ENCODE data around the gene TSPAN13. TPM values are rescaled to one million over a fixed set of nuclear protein-coding genes. Genes with fewer than 3 reads are reported as not detected.

Gene TSPAN13
- total and polyA plus RNA-seq, 7 donors = 4.8 to 16.2 (median 8.9) TPM

DNA sequence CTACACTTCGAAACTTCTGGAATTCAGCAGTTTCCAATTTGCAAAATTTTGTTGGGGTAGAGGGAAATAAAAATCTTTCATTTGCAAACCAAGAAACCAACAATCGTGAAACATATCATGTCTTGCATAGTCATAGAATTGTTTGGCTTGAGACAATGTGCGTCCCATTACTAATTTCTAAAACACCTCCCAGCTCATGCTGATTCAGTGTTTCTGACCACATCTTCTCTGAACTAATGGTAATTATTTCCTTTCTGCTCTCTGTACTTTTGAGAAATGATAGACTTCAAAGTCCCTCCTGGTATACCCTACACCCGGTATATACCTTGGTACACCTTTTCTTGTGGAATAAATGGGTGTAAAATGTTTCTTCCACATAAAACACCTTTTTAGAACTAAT is 41.8 kb upstream of the TSPAN13 start:
- H3K27ac ChIP-seq = no peak overlapping the region
- TF ChIP-seq, protein P1, sequence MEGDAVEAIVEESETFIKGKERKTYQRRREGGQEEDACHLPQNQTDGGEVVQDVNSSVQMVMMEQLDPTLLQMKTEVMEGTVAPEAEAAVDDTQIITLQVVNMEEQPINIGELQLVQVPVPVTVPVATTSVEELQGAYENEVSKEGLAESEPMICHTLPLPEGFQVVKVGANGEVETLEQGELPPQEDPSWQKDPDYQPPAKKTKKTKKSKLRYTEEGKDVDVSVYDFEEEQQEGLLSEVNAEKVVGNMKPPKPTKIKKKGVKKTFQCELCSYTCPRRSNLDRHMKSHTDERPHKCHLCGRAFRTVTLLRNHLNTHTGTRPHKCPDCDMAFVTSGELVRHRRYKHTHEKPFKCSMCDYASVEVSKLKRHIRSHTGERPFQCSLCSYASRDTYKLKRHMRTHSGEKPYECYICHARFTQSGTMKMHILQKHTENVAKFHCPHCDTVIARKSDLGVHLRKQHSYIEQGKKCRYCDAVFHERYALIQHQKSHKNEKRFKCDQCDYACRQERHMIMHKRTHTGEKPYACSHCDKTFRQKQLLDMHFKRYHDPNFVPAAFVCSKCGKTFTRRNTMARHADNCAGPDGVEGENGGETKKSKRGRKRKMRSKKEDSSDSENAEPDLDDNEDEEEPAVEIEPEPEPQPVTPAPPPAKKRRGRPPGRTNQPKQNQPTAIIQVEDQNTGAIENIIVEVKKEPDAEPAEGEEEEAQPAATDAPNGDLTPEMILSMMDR (IDR thresholded peaks at IDR 0.05) = no peak
- H3K27me3 ChIP-seq (ENCODE audit: insufficient read depth in 3 of 3, low read length in 2 of 3) = no peaks in the 10 kb centered on the region
- intact Hi-C loops (cut with DNase I) = no loop called here
- no peak overlapping the region for H3K4me3 ChIP-seq
- ATAC-seq (no peak), DNase-seq (no peak)
- 85 to 93% (median 86%) methylated on average over 4 of the region's 4 CpGs for WGBS, 3 donors
- no peaks in the 10 kb centered on the region for H3K9me3 ChIP-seq
- peaks cover 0 to 12% of the 10 kb centered on the region in 2 donors for H3K36me3 ChIP-seq (ENCODE audit: insufficient read depth in 1 of 2, low read depth in 1 of 2)
- H3K4me1 ChIP-seq = no peaks in the 10 kb centered on the region

DNA sequence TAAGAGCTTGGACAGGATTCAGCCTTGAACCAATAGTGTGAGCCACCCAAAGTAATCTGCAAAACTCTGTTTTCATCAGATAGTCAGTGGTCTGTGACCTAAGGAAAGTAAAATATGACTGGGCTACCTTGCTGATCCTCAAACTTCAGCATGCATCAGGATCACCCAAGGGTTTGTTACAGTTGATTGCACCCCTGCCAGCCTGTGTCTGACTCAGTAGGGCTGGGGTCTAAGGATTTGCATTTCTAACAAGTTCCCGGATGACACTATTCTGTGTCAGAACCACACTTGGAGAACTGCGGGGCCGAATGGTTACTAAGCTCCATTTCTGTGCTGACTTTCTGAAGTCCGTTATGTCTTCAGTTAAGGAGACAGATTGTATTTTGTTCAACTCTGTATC is 40.6 kb upstream of the TSPAN13 start:
- TF ChIP-seq, protein P1 (IDR thresholded peaks at IDR 0.05) = no peak
- intact Hi-C loops (cut with DNase I) = no loop called here
- DNase-seq (no peak), ATAC-seq (no peak)
- Histone ChIP-seq H3K4me1 (no peaks in the 10 kb centered on the region), H3K4me3 (no peak overlapping the region), H3K27ac (no peak overlapping the region), H3K27me3 (ENCODE audit: insufficient read depth in 3 of 3, low read length in 2 of 3) (no peaks in the 10 kb centered on the region), H3K9me3 (no peaks in the 10 kb centered on the region), H3K36me3 (ENCODE audit: insufficient read depth in 1 of 2, low read depth in 1 of 2) (peaks cover 0 to 8% of the 10 kb centered on the region in 2 donors)
- 95 to 98% (median 97%) methylated on average over 4 of the region's 4 CpGs for WGBS, 3 donors

DNA sequence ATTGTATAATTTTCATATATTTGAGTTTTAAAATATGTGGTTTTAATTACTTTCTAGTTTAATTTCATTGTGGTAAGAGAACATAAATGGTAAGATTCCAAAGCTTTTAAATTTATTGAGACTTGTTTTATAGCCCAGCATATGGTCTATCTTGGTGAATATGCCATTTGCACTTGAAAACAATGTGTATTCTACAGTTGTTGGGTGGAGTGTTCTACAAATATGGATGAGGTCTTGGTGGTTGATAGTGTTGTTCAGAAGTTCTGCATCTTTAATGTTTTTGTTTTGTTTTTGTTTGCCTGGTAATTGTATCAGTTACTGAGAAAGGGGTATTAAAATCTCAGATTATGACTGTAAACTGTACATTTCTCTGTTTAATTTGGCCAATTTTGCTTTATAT is 37.6 kb upstream of the TSPAN13 start:
- DNase-seq = no peak
- H3K9me3 ChIP-seq = no peaks in the 10 kb centered on the region
- ATAC-seq = no peak
- H3K4me1 ChIP-seq = no peaks in the 10 kb centered on the region
- TF ChIP-seq, protein P1 (IDR thresholded peaks at IDR 0.05) = no peak
- no peaks in the 10 kb centered on the region for H3K27me3 ChIP-seq (ENCODE audit: insufficient read depth in 3 of 3, low read length in 2 of 3)
- H3K27ac ChIP-seq = no peak overlapping the region
- H3K4me3 ChIP-seq = no peak overlapping the region
- intact Hi-C loops (cut with DNase I) = no loop called here
- H3K36me3 ChIP-seq (ENCODE audit: insufficient read depth in 1 of 2, low read depth in 1 of 2) = no peaks in the 10 kb centered on the region

DNA sequence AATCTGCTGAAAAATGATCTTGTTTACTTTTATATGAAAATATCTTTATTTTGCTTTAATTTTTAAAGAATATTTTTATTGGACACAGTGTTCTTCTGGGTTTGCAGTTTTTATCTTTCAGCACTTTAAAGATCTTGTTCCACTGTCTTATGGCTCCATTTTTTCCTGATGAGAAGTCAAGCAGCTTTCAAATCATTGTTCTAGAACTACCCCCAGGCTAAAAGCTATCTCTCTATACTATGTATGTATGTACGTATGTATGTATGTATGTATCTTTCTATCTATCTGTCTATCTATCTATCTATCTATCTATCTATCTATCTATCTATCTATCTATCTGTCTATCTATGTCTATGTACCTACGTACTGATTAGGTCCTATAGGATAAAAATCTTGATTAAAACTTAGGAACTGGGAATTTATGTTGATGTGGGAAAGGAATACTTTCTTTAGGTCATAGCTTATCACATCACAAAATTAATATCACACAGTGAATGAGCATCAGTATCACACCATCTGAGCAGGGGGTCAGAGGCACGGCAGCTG is 35.4 kb upstream of the TSPAN13 start:
- TF ChIP-seq, protein P1 (IDR thresholded peaks at IDR 0.05) = no peak
- WGBS, 3 donors = 94 to 96% (median 95%) methylated on average over 3 of the region's 3 CpGs

DNA sequence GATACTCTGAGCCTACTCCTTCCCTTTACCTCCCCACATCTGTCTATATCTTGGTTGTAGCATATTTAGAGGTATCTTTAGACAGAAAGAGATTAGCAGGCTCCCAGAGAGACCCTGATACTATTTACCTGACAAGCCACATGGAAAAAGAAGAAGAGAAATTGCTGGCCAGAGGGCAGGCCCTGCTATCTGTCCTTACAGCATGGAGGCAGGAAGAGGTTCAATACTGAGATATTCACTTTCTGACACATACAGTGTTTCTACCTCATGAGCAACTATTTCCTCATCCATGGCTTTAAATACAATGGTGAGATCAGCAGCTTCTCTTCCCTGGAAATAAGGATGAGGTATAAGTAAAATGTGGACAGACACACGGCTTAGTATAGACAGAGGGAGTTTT is 33.9 kb upstream of the TSPAN13 start:
- TF ChIP-seq, protein P1 (IDR thresholded peaks at IDR 0.05) = no peak
- DNase-seq = no peak
- intact Hi-C loops (cut with DNase I) = no loop called here
- H3K36me3 ChIP-seq (ENCODE audit: insufficient read depth in 1 of 2, low read depth in 1 of 2) = no peaks in the 10 kb centered on the region
- no peak overlapping the region for H3K27ac ChIP-seq
- WGBS, 3 donors = 90 to 97% (median 91%) methylated on average over 1 of the region's 1 CpG
- H3K4me3 ChIP-seq = no peak overlapping the region
- H3K27me3 ChIP-seq (ENCODE audit: insufficient read depth in 3 of 3, low read length in 2 of 3) = no peaks in the 10 kb centered on the region
- no peaks in the 10 kb centered on the region for H3K9me3 ChIP-seq
- no peaks in the 10 kb centered on the region for H3K4me1 ChIP-seq
- no peak for ATAC-seq

More for the DNA sequence above, 35.4 kb upstream of the TSPAN13 start:
- Histone ChIP-seq H3K27ac (no peak overlapping the region), H3K9me3 (no peaks in the 10 kb centered on the region), H3K27me3 (ENCODE audit: insufficient read depth in 3 of 3, low read length in 2 of 3) (no peaks in the 10 kb centered on the region), H3K4me3 (no peak overlapping the region), H3K36me3 (ENCODE audit: insufficient read depth in 1 of 2, low read depth in 1 of 2) (no peaks in the 10 kb centered on the region), H3K4me1 (no peaks in the 10 kb centered on the region)
- intact Hi-C loops (cut with DNase I) = no loop called here
- DNase-seq = no peak
- ATAC-seq = no peak

Measured in psoas muscle (tissue), 8 donors.